ENCODE measurements around the gene CCDC157. TPM values are rescaled to one million over a fixed set of nuclear protein-coding genes. Genes with fewer than 3 reads are reported as not detected.
"Not testable (repeated sequence)": the region's sequence is repeated elsewhere in the genome, so short reads cannot be mapped to it uniquely, and the experiment has no call there.

The CCDC157 gene
- total RNA-seq, 1 donor from 2014 or later: 3.7 TPM

DNA sequence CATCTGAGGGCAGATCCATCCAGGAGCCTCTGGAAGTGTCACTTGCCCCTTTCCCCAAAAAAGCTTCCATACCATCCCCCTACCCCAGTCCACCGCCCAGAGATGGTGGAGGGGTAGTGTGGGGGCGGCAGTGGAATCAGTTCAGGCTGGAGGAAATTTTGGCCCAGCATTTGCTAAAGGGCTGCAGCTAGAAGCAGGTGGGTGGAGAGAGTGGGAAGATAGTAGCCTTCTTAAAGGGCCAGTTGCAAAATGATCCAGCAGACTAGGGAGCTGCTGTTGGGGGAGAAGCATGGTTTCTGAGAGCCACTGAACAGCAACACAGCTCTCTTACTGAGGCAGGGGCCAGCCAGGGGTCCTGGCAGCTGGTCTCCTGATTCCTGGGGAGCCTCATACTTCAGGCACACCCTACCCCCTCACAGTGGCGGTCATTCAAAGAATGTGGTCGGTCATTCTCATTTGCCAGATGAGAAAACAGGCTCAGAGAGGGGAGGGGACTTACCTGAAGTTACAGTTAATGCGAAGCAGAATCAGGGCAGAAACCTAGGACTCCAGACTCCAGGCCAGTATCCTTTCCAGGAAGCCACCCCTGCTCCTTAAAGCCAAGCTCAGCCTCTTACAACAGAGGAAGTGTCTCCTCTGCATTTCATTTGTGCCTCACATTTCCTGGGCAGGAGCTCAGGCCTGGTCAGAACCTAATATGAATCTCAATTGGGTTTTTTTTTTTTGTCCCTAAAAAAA is 45.4 kb downstream of the CCDC157 start:
- peak overlapping the region; percentile 6 for H3K27ac Mint-ChIP-seq
- no peak overlapping the region for H3K4me3 ChIP-seq
- no peak overlapping the region for H2AFZ ChIP-seq (replicated peaks)
- H3K27ac ChIP-seq: no peak overlapping the region
- no peaks in the 10 kb centered on the region for H3K9me3 ChIP-seq (ENCODE audit: low read depth)
- no peaks in the 10 kb centered on the region for H3K36me3 ChIP-seq
- H3F3A ChIP-seq (ENCODE audit: low read depth): peaks cover 11% of the 10 kb centered on the region
- H3K9me3 Mint-ChIP-seq: no peaks in the 10 kb centered on the region
- H3K27me3 Mint-ChIP-seq (ENCODE audit: insufficient read depth, low read depth): peaks cover 2% of the 10 kb centered on the region
- H3K9ac ChIP-seq: no peak overlapping the region
- TF ChIP-seq EZH2 (IDR thresholded peaks at IDR 0.05) (no peak), EZH2phosphoT487 (IDR thresholded peaks at IDR 0.05) (no peak)
- TF ChIP-seq, protein P1, sequence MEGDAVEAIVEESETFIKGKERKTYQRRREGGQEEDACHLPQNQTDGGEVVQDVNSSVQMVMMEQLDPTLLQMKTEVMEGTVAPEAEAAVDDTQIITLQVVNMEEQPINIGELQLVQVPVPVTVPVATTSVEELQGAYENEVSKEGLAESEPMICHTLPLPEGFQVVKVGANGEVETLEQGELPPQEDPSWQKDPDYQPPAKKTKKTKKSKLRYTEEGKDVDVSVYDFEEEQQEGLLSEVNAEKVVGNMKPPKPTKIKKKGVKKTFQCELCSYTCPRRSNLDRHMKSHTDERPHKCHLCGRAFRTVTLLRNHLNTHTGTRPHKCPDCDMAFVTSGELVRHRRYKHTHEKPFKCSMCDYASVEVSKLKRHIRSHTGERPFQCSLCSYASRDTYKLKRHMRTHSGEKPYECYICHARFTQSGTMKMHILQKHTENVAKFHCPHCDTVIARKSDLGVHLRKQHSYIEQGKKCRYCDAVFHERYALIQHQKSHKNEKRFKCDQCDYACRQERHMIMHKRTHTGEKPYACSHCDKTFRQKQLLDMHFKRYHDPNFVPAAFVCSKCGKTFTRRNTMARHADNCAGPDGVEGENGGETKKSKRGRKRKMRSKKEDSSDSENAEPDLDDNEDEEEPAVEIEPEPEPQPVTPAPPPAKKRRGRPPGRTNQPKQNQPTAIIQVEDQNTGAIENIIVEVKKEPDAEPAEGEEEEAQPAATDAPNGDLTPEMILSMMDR (IDR thresholded peaks at IDR 0.05): no peak
- peaks cover 14% of the 10 kb centered on the region for H3K36me3 Mint-ChIP-seq
- H3K4me2 ChIP-seq: peak overlapping the region; percentile 53
- peaks cover 21% of the 10 kb centered on the region for H3K4me1 ChIP-seq
- peaks cover 44% of the 10 kb centered on the region for H3K4me1 Mint-ChIP-seq
- no peaks in the 10 kb centered on the region for H4K20me1 ChIP-seq (ENCODE audit: low read depth)
- H3K27me3 ChIP-seq: peaks cover 20% of the 10 kb centered on the region
- H3K4me3 Mint-ChIP-seq: no peak overlapping the region
- no peaks in the 10 kb centered on the region for H3K79me2 ChIP-seq (ENCODE audit: low read depth)
- DNase-seq (ENCODE audit: low spot score): no peak

DNA sequence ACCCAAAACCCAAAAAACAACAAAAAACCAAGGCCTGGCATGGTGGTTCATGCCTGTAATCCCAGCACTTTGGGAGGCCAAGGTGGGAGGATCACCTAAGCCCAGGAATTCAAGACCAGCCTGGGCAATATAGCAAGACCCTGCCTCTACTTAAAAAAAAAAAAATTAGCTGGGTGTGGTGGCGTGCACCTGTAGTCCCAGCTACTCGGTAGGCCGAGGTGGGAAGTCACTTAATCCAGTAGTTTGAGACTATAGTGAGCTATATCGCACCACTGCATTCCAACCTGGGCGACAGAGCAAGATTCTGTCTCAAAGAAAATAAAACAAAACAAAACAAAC is 45.9 kb downstream of the CCDC157 start:
- not testable (repeated sequence) for H3K27ac Mint-ChIP-seq; DNase-seq (ENCODE audit: low spot score); H3F3A ChIP-seq (ENCODE audit: low read depth); H3K27ac ChIP-seq; H3K4me3 ChIP-seq; H3K4me2 ChIP-seq; H3K27me3 Mint-ChIP-seq (ENCODE audit: insufficient read depth, low read depth); H3K79me2 ChIP-seq (ENCODE audit: low read depth); H3K9ac ChIP-seq; H3K9me3 ChIP-seq (ENCODE audit: low read depth); H3K4me3 Mint-ChIP-seq; H2AFZ ChIP-seq (replicated peaks); H3K9me3 Mint-ChIP-seq; H3K36me3 ChIP-seq; H4K20me1 ChIP-seq (ENCODE audit: low read depth)
- peaks cover 15% of the 10 kb centered on the region for H3K27me3 ChIP-seq
- Mint-ChIP-seq H3K4me1 (peaks cover 43% of the 10 kb centered on the region), H3K36me3 (peaks cover 14% of the 10 kb centered on the region)
- H3K4me1 ChIP-seq: peaks cover 15% of the 10 kb centered on the region

GRCh38 chr22:30404307-30404706 is 47.5 kb downstream of the CCDC157 start:
- H3K4me3 Mint-ChIP-seq: no peak overlapping the region
- no peaks in the 10 kb centered on the region for H3K9me3 Mint-ChIP-seq
- Histone ChIP-seq H3K4me2 (no peak overlapping the region), H3K4me3 (no peak overlapping the region), H2AFZ (replicated peaks) (no peak overlapping the region), H3K9me3 (ENCODE audit: low read depth) (no peaks in the 10 kb centered on the region), H3K79me2 (ENCODE audit: low read depth) (no peaks in the 10 kb centered on the region), H3K27me3 (no peaks in the 10 kb centered on the region), H4K20me1 (ENCODE audit: low read depth) (no peaks in the 10 kb centered on the region), H3K4me1 (peaks cover 8% of the 10 kb centered on the region), H3K27ac (no peak overlapping the region), H3K36me3 (no peaks in the 10 kb centered on the region), H3F3A (ENCODE audit: low read depth) (peaks cover 7% of the 10 kb centered on the region), H3K9ac (no peak overlapping the region)
- DNase-seq (ENCODE audit: low spot score): no peak
- H3K36me3 Mint-ChIP-seq: peaks cover 20% of the 10 kb centered on the region
- no peak overlapping the region for H3K27ac Mint-ChIP-seq
- H3K27me3 Mint-ChIP-seq (ENCODE audit: insufficient read depth, low read depth): no peaks in the 10 kb centered on the region
- peaks cover 29% of the 10 kb centered on the region for H3K4me1 Mint-ChIP-seq
- TF ChIP-seq, protein P1 (IDR thresholded peaks at IDR 0.05): no peak
- TF ChIP-seq EZH2phosphoT487 (IDR thresholded peaks at IDR 0.05): no peak
- no peak for TF ChIP-seq EZH2 (IDR thresholded peaks at IDR 0.05)

DNA sequence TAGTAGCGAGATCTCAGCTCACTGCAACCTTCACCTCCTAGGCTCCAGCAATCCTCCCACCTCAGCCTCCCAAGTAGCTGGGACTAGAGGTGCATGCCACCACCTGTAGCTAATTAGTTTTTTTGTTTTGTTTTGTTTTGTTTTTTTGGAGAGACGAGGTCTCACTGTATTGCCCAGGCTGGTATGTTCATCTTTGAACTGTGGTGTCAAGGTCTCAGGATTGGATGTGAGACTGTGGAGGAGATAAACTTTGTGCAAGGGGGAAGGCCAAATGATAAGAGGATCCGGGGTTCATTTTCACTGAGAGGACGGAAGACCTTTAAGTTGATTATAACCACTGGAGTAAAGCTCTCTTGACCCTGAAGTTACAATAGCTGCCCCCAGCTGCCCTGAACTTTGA is 48.9 kb downstream of the CCDC157 start:
- Histone ChIP-seq H4K20me1 (ENCODE audit: low read depth) (no peaks in the 10 kb centered on the region), H3K4me1 (peaks cover 8% of the 10 kb centered on the region), H3K27me3 (no peaks in the 10 kb centered on the region), H3K27ac (no peak overlapping the region), H3K9me3 (ENCODE audit: low read depth) (no peaks in the 10 kb centered on the region), H2AFZ (replicated peaks) (no peak overlapping the region), H3K79me2 (ENCODE audit: low read depth) (no peaks in the 10 kb centered on the region), H3K4me3 (no peak overlapping the region), H3F3A (ENCODE audit: low read depth) (peaks cover 7% of the 10 kb centered on the region), H3K36me3 (no peaks in the 10 kb centered on the region), H3K4me2 (no peak overlapping the region), H3K9ac (no peak overlapping the region)
- Mint-ChIP-seq H3K36me3 (peaks cover 22% of the 10 kb centered on the region), H3K27me3 (ENCODE audit: insufficient read depth, low read depth) (no peaks in the 10 kb centered on the region), H3K27ac (no peak overlapping the region), H3K4me1 (peaks cover 23% of the 10 kb centered on the region), H3K4me3 (no peak overlapping the region), H3K9me3 (no peaks in the 10 kb centered on the region)
- TF ChIP-seq EZH2 (IDR thresholded peaks at IDR 0.05) (no peak), EZH2phosphoT487 (IDR thresholded peaks at IDR 0.05) (no peak)
- TF ChIP-seq, protein P1 (IDR thresholded peaks at IDR 0.05): no peak
- no peak for DNase-seq (ENCODE audit: low spot score)

All from neural progenitor cell (in vitro differentiated cells).